HepG2 (cell line): Measurements from ENCODE around the gene ATN1. TPM values are rescaled to one million over a fixed set of nuclear protein-coding genes. Genes with fewer than 3 reads are reported as not detected.

Source experiments
- ATF5 ChIP-seq: sonication (generic); formaldehyde crosslinking; IDR thresholded peaks from 2 replicates; pipeline ENCODE4 v1.4.0; 2020; ENCODE audit warnings: mild to moderate bottlenecking, low read depth, missing genetic modification reagents
- CBX5 ChIP-seq: sonication (generic); formaldehyde crosslinking; IDR thresholded peaks from 2 replicates; pipeline ENCODE4 v1.4.0; 2020; ENCODE audit warnings: missing genetic modification reagents, borderline replicate concordance
- JDP2 ChIP-seq: sonication (generic); formaldehyde crosslinking; IDR thresholded peaks from 2 replicates; pipeline ENCODE4 v1.8.1; 2022; ENCODE audit warnings: missing genetic modification reagents, borderline replicate concordance
- MAFF ChIP-seq: IDR thresholded peaks from 2 replicates; pipeline ENCODE4 v1.6.1; 2011; ENCODE audit warnings: low read depth, low read length, improper control_type of control experiment
- MIER3 ChIP-seq: IDR thresholded peaks from 2 replicates; pipeline ENCODE4 v1.6.1; 2016; ENCODE audit warnings: missing compliant biosample characterization, borderline replicate concordance
- NFAT5 ChIP-seq: sonication (generic); formaldehyde crosslinking; IDR thresholded peaks from 2 replicates; pipeline ENCODE4 v1.4.0; 2020; ENCODE audit warnings: missing genetic modification reagents
- PATZ1 ChIP-seq: sonication (generic); formaldehyde crosslinking; IDR thresholded peaks from 2 replicates; pipeline ENCODE4 v1.4.0; 2020; ENCODE audit warnings: missing genetic modification reagents
- SMC3 ChIP-seq: IDR thresholded peaks from 2 replicates; pipeline ENCODE4 v1.6.1; 2011; ENCODE audit warnings: low read length, improper control_type of control experiment
- TFDP1 ChIP-seq: IDR thresholded peaks from 2 replicates; pipeline ENCODE4 v1.6.1; 2016; ENCODE audit warnings: missing compliant biosample characterization, missing genetic modification reagents, borderline replicate concordance
- ZFP1 ChIP-seq: IDR thresholded peaks from 2 replicates; pipeline ENCODE4 v1.6.1; 2016
- ZFP37 ChIP-seq: sonication (generic); formaldehyde crosslinking; IDR thresholded peaks from 2 replicates; pipeline ENCODE4 v1.4.0; 2020; ENCODE audit warnings: missing genetic modification reagents, borderline replicate concordance
- ZFP41 ChIP-seq: sonication (generic); formaldehyde crosslinking; IDR thresholded peaks from 2 replicates; pipeline ENCODE4 v1.4.0; 2020; ENCODE audit warnings: mild to moderate bottlenecking, missing genetic modification reagents, borderline replicate concordance
- ZNF414 ChIP-seq: sonication (generic); formaldehyde crosslinking; IDR thresholded peaks from 2 replicates; pipeline ENCODE4 v1.5.0; 2020; ENCODE audit warnings: missing genetic modification reagents
- ZNF605 ChIP-seq: sonication (generic); formaldehyde crosslinking; IDR thresholded peaks from 2 replicates; pipeline ENCODE4 v1.8.0; 2022; ENCODE audit warnings: mild to moderate bottlenecking, missing genetic modification reagents
- ZNF761 ChIP-seq: sonication (generic); formaldehyde crosslinking; conservative IDR thresholded peaks from 2 replicates; pipeline ENCODE4 v1.4.0; 2020; ENCODE audit warnings: mild to moderate bottlenecking, missing genetic modification reagents
- ZNF766 ChIP-seq: sonication (generic); formaldehyde crosslinking; IDR thresholded peaks from 2 replicates; pipeline ENCODE4 v1.5.0; 2020; ENCODE audit warnings: missing genetic modification reagents, borderline replicate concordance
- polyA plus RNA-seq, 8 experiments: library from polyadenylated mRNA; depleted of rRNA in 3 of 8; stranded (reverse) in 7 of 8; unstranded in 1 of 8; fragments of >200 nt; fragmentation: Illumina TruSeq in 4 of 8; extraction: Trizol in 4 of 8; gene quantifications; 2 replicates each; pipeline versions ENCODE4 v1.2.1 to v1.2.3, GENCODE V29; 2011 to 2016; ENCODE audit warnings: low read depth in 4 of 8, missing spikeins in 1 of 8, mixed read lengths in 1 of 8; ENCODE audit not compliant: insufficient read depth in 1 of 8
- total RNA-seq, 5 experiments: library from RNA; depleted of rRNA; stranded (reverse); fragments of >200 nt; fragmentation: Illumina TruSeq; extraction: Trizol; gene quantifications; 2 replicates each; pipeline ENCODE4 v1.2.3, GENCODE V29; 2016; ENCODE audit warnings: low read depth in 1 of 5

ATN1 gene
- total and polyA plus RNA-seq, 2 of the 13 experiments (the other 11 are each of a cell fraction or from before 2014, with no cell fraction given) = 2.1 to 8.6 TPM

GRCh38 chr12:6961695-6962284 lies 34.0 kb downstream of the ATN1 start (continued):
- TF ChIP-seq ZNF766 (CRISPR knock-in tag) (0 out of 2 replicates have a peak, but pooled peaks have one; percentile 20), PATZ1 (CRISPR knock-in tag) (peak; percentile 49; the same call in 1 of the 2 replicates), NFAT5 (no peak), CBX5 (CRISPR knock-in tag) (no peak), TFDP1 (CRISPR knock-in tag) (peak; percentile 48; the same call in 1 of the 2 replicates), ZFP37 (CRISPR knock-in tag) (0 out of 2 replicates have a peak, but pooled peaks have one; percentile 32), MAFF (peak; percentile 84), MIER3 (CRISPR knock-in tag) (no peak), ZFP41 (CRISPR knock-in tag) (no peak), ATF5 (no peak), ZNF761 (CRISPR knock-in tag) (no peak), SMC3 (peak; percentile 47), ZNF414 (CRISPR knock-in tag) (no peak), JDP2 (CRISPR knock-in tag) (no peak), ZFP1 (no peak), ZNF605 (0 out of 2 replicates have a peak, but pooled peaks have one; percentile 35)
